ENCODE results near the gene MAN1A1. TPM values are rescaled to one million over a fixed set of nuclear protein-coding genes. Genes with fewer than 3 reads are reported as not detected.

MAN1A1 gene
- total RNA-seq, 4 donors from 2014 or later, result 71.7 to 170 (median 128) TPM

- Histone ChIP-seq H3K4me1 (no peaks in the 10 kb centered on the region), H3K4me3 (replicated peaks in 1 of 3) (no peak overlapping the region), H3K9me3 (no peaks in the 10 kb centered on the region), H3K36me3 (no peaks in the 10 kb centered on the region), H3K27me3 (no peaks in the 10 kb centered on the region), H3K27ac (no peak overlapping the region)
- intact Hi-C loops (cut with DNase I), result no loop called here
- WGBS, 2 donors, result 82 to 98% methylated on average over 3 of the region's 3 CpGs
- DNase-seq, result no peak
- TF ChIP-seq POLR2A (IDR thresholded peaks at IDR 0.05) (no peak), CTCF (IDR thresholded peaks at IDR 0.05) (no peak)
Measured at GRCh38 chr6:119166024-119166784, 183.4 kb downstream of the MAN1A1 start.

- Histone ChIP-seq H3K27me3 (no peaks in the 10 kb centered on the region), H3K4me1 (no peaks in the 10 kb centered on the region), H3K36me3 (no peaks in the 10 kb centered on the region), H3K27ac (no peak overlapping the region), H3K9me3 (no peaks in the 10 kb centered on the region), H3K4me3 (replicated peaks in 1 of 3) (no peak overlapping the region)
- intact Hi-C loops (cut with DNase I), result no loop called here
- TF ChIP-seq CTCF (IDR thresholded peaks at IDR 0.05), result no peak
- no peak for TF ChIP-seq POLR2A (IDR thresholded peaks at IDR 0.05)
- 75 to 80% methylated on average over 8 of the region's 8 CpGs for WGBS, 2 donors
- DNase-seq, result no peak
Measured at GRCh38 chr6:119163006-119163405, 186.6 kb downstream of the MAN1A1 start.

GRCh38 chr6:119162134-119162775 is 187.3 kb downstream of the MAN1A1 start:
- Histone ChIP-seq H3K4me1 (no peaks in the 10 kb centered on the region), H3K9me3 (no peaks in the 10 kb centered on the region), H3K36me3 (no peaks in the 10 kb centered on the region), H3K4me3 (replicated peaks in 1 of 3) (no peak overlapping the region), H3K27ac (no peak overlapping the region), H3K27me3 (no peaks in the 10 kb centered on the region)
- DNase-seq, result no peak
- WGBS, 2 donors, result 83 to 86% methylated on average over 2 of the region's 2 CpGs
- TF ChIP-seq CTCF (IDR thresholded peaks at IDR 0.05), result no peak
- no peak for TF ChIP-seq POLR2A (IDR thresholded peaks at IDR 0.05)
- intact Hi-C loops (cut with DNase I), result no loop called here

- Histone ChIP-seq H3K4me3 (replicated peaks in 1 of 3) (no peak overlapping the region), H3K4me1 (no peaks in the 10 kb centered on the region), H3K9me3 (no peaks in the 10 kb centered on the region), H3K36me3 (no peaks in the 10 kb centered on the region), H3K27me3 (no peaks in the 10 kb centered on the region), H3K27ac (no peak overlapping the region)
- intact Hi-C loops (cut with DNase I), result no loop called here
- WGBS, 2 donors, result 89 to 91% methylated on average over 4 of the region's 4 CpGs
- DNase-seq, result no peak
- no peak for TF ChIP-seq POLR2A (IDR thresholded peaks at IDR 0.05)
- no peak for TF ChIP-seq CTCF (IDR thresholded peaks at IDR 0.05)
Measured at GRCh38 chr6:119161438-119161837, 188.1 kb downstream of the MAN1A1 start.

GRCh38 chr6:119160911-119161310 is 188.7 kb downstream of the MAN1A1 start:
- TF ChIP-seq POLR2A (IDR thresholded peaks at IDR 0.05) (no peak), CTCF (IDR thresholded peaks at IDR 0.05) (no peak)
- no peak overlapping the region for H3K4me3 ChIP-seq (replicated peaks in 1 of 3)
- no peak overlapping the region for H3K27ac ChIP-seq
- H3K9me3 ChIP-seq, result no peaks in the 10 kb centered on the region
- no peak for DNase-seq
- 85 to 86% methylated on average over 2 of the region's 2 CpGs for WGBS, 2 donors
- no peaks in the 10 kb centered on the region for H3K4me1 ChIP-seq
- no peaks in the 10 kb centered on the region for H3K36me3 ChIP-seq
- intact Hi-C loops (cut with DNase I), result no loop called here
- H3K27me3 ChIP-seq, result no peaks in the 10 kb centered on the region

All from thyroid gland (tissue), 4 donors.